Effector memory CD8-positive, alpha-beta T cell (primary cell): ENCODE data around the gene LRRC8A.

Source experiments
- ATAC-seq: fragments of 150-1000 bp; cut with Tn5 transposase; replicated peaks from 2 replicates; pipeline ENCODE4 v1.10.0; 2021; ENCODE audit warnings: mild to moderate bottlenecking, moderate library complexity
- DNase-seq, 3 experiments: peaks; one replicate each; pipeline ENCODE4 v3.0.0; 2021
- H3K27ac Mint-ChIP-seq, 2 donors: one replicate each; pipeline ENCODE4 v1.8.0; 2022; ENCODE audit warnings: mild to moderate bottlenecking in 2 of 2, mixed read lengths in 2 of 2, moderate library complexity in 2 of 2
- H3K27me3 Mint-ChIP-seq, 2 donors: one replicate each; pipeline ENCODE4 v1.8.0; 2022; ENCODE audit warnings: mixed read lengths in 2 of 2
- H3K36me3 Mint-ChIP-seq: one replicate; pipeline ENCODE4 v1.8.0; 2022; ENCODE audit warnings: mild to moderate bottlenecking, moderate library complexity, mixed read lengths; ENCODE audit not compliant: insufficient read depth
- H3K4me1 Mint-ChIP-seq, 2 donors: one replicate each; pipeline ENCODE4 v1.8.0; 2022; ENCODE audit warnings: low read depth in 2 of 2, mixed read lengths in 2 of 2
- H3K4me3 Mint-ChIP-seq, 2 donors: one replicate each; pipeline ENCODE4 v1.8.0; 2022; ENCODE audit warnings: mild to moderate bottlenecking in 2 of 2, mixed read lengths in 2 of 2, moderate library complexity in 2 of 2
- H3K9me3 Mint-ChIP-seq, 2 donors: one replicate each; pipeline ENCODE4 v1.8.0; 2022; ENCODE audit warnings: mixed read lengths in 2 of 2

Gene LRRC8A

GRCh38 chr9:128913048-128913900 lies 31.3 kb downstream of the LRRC8A start:
- no peaks in the 10 kb centered on the region for H3K9me3 Mint-ChIP-seq
- H3K4me3 Mint-ChIP-seq: peak overlapping the region in 1 of 2 donors; percentile 46
- peak overlapping the region; percentile 85 to 87 for H3K27ac Mint-ChIP-seq
- peaks cover 27 to 28% of the 10 kb centered on the region in 2 donors for H3K4me1 Mint-ChIP-seq
- ATAC-seq (no peak), DNase-seq (no peak)
- no peaks in the 10 kb centered on the region for H3K27me3 Mint-ChIP-seq
- peaks cover 63% of the 10 kb centered on the region for H3K36me3 Mint-ChIP-seq

- H3K27ac Mint-ChIP-seq: peak overlapping the region; percentile 85 to 87
- no peak overlapping the region for H3K4me3 Mint-ChIP-seq
- peaks cover 63% of the 10 kb centered on the region for H3K36me3 Mint-ChIP-seq
- H3K9me3 Mint-ChIP-seq: no peaks in the 10 kb centered on the region
- peaks cover 24 to 26% of the 10 kb centered on the region in 2 donors for H3K4me1 Mint-ChIP-seq
- no peaks in the 10 kb centered on the region for H3K27me3 Mint-ChIP-seq
- DNase-seq: no peak
- ATAC-seq: no peak
Observed at GRCh38 chr9:128913995-128914772, 32.3 kb downstream of the LRRC8A start.

GRCh38 chr9:128916204-128916603 lies 34.3 kb downstream of the LRRC8A start:
- peaks cover 51% of the 10 kb centered on the region for H3K36me3 Mint-ChIP-seq
- H3K4me1 Mint-ChIP-seq: peaks cover 18 to 26% of the 10 kb centered on the region in 2 donors
- DNase-seq: no peak
- H3K27me3 Mint-ChIP-seq: no peaks in the 10 kb centered on the region
- H3K27ac Mint-ChIP-seq: peak overlapping the region in 1 of 2 donors; percentile 76
- no peak for ATAC-seq
- H3K4me3 Mint-ChIP-seq: no peak overlapping the region
- no peaks in the 10 kb centered on the region for H3K9me3 Mint-ChIP-seq

GRCh38 chr9:128916745-128917144 lies 34.8 kb downstream of the LRRC8A start:
- no peak overlapping the region for H3K4me3 Mint-ChIP-seq
- no peak overlapping the region for H3K27ac Mint-ChIP-seq
- H3K9me3 Mint-ChIP-seq: no peaks in the 10 kb centered on the region

GRCh38 chr9:128917151-128917849 lies 35.4 kb downstream of the LRRC8A start:
- Mint-ChIP-seq H3K4me1 (peaks cover 15% of the 10 kb centered on the region in 2 donors), H3K27me3 (no peaks in the 10 kb centered on the region), H3K36me3 (peaks cover 54% of the 10 kb centered on the region), H3K9me3 (no peaks in the 10 kb centered on the region), H3K4me3 (no peak overlapping the region), H3K27ac (peak overlapping the region; percentile 10 to 62)
- ATAC-seq (no peak), DNase-seq (no peak)

More at GRCh38 chr9:128916745-128917144, 34.8 kb downstream of the LRRC8A start:
- no peaks in the 10 kb centered on the region for H3K27me3 Mint-ChIP-seq
- peaks cover 17 to 21% of the 10 kb centered on the region in 2 donors for H3K4me1 Mint-ChIP-seq
- H3K36me3 Mint-ChIP-seq: peaks cover 54% of the 10 kb centered on the region
- ATAC-seq: no peak
- DNase-seq: no peak

GRCh38 chr9:128918921-128919320 lies 37.0 kb downstream of the LRRC8A start:
- no peaks in the 10 kb centered on the region for H3K27me3 Mint-ChIP-seq
- peaks cover 48% of the 10 kb centered on the region for H3K36me3 Mint-ChIP-seq
- H3K4me3 Mint-ChIP-seq: no peak overlapping the region
- peak overlapping the region; percentile 62 to 91 for H3K27ac Mint-ChIP-seq
- DNase-seq: no peak
- H3K9me3 Mint-ChIP-seq: no peaks in the 10 kb centered on the region
- ATAC-seq: no peak
- H3K4me1 Mint-ChIP-seq: peaks cover 3 to 6% of the 10 kb centered on the region in 2 donors

GRCh38 chr9:128919402-128920089 lies 37.6 kb downstream of the LRRC8A start:
- Mint-ChIP-seq H3K4me1 (peaks cover 3 to 6% of the 10 kb centered on the region in 2 donors), H3K27ac (peak overlapping the region in 1 of 2 donors; percentile 91), H3K36me3 (peaks cover 46% of the 10 kb centered on the region), H3K9me3 (no peaks in the 10 kb centered on the region), H3K4me3 (no peak overlapping the region), H3K27me3 (no peaks in the 10 kb centered on the region)
- no peak for DNase-seq
- no peak for ATAC-seq

- Mint-ChIP-seq H3K4me3 (no peak within 1 kb of the TSS), H3K27ac (peak within 1 kb of the TSS; percentile 65 to 68), H3K27me3 (no peaks in the 10 kb centered on the region), H3K9me3 (no peaks in the 10 kb centered on the region), H3K4me1 (peaks cover 3 to 6% of the 10 kb centered on the region in 2 donors), H3K36me3 (peaks cover 40% of the 10 kb centered on the region)
- ATAC-seq (no peak), DNase-seq (no peak)
Observed at GRCh38 chr9:128920381-128921058, 38.6 kb downstream of the LRRC8A start, which contains the start of gene PHYHD1. Gene PHYHD1, plus strand, starts transcription at chr9:128920982. Its CDS starts 1,342 bp downstream, at chr9:128922324.

GRCh38 chr9:128921881-128922763 lies 40.2 kb downstream of the LRRC8A start:
- Mint-ChIP-seq H3K9me3 (no peaks in the 10 kb centered on the region), H3K27me3 (no peaks in the 10 kb centered on the region), H3K4me3 (peak overlapping the region in 1 of 2 donors; percentile 3), H3K36me3 (peaks cover 24% of the 10 kb centered on the region), H3K4me1 (peaks cover 3 to 6% of the 10 kb centered on the region in 2 donors), H3K27ac (peak overlapping the region; percentile 65 to 68)
- ATAC-seq (peak; percentile 45), DNase-seq (no peak)

GRCh38 chr9:128923493-128923883 lies 41.6 kb downstream of the LRRC8A start:
- Mint-ChIP-seq H3K9me3 (no peaks in the 10 kb centered on the region), H3K4me1 (peaks cover 8 to 13% of the 10 kb centered on the region in 2 donors), H3K27ac (peak overlapping the region in 1 of 2 donors; percentile 65), H3K36me3 (peaks cover 10% of the 10 kb centered on the region), H3K27me3 (no peaks in the 10 kb centered on the region), H3K4me3 (no peak overlapping the region)
- ATAC-seq (no peak), DNase-seq (no peak)

GRCh38 chr9:128927731-128928411 lies 45.9 kb downstream of the LRRC8A start:
- peak overlapping the region in 1 of 2 donors; percentile 32 for H3K27ac Mint-ChIP-seq
- H3K4me1 Mint-ChIP-seq: peaks cover 5 to 6% of the 10 kb centered on the region in 2 donors
- H3K36me3 Mint-ChIP-seq: no peaks in the 10 kb centered on the region
- peak; percentile 43 to 56 (median 47) for DNase-seq
- peak; percentile 68 for ATAC-seq
- no peaks in the 10 kb centered on the region for H3K9me3 Mint-ChIP-seq
- H3K27me3 Mint-ChIP-seq: no peaks in the 10 kb centered on the region
- no peak overlapping the region for H3K4me3 Mint-ChIP-seq
